ENCODE measurements around the gene BEGAIN.

- TF ChIP-seq CTCF (conservative IDR thresholded peaks at IDR 0.05) (no peak), EZH2 (IDR thresholded peaks at IDR 0.05; ENCODE audit: low read depth) (no peak)
Measured at GRCh38 chr14:100531152-100532121, 55.8 kb downstream of the BEGAIN start.
